ENCODE measurements around the gene FAF1.

The FAF1 gene

DNA sequence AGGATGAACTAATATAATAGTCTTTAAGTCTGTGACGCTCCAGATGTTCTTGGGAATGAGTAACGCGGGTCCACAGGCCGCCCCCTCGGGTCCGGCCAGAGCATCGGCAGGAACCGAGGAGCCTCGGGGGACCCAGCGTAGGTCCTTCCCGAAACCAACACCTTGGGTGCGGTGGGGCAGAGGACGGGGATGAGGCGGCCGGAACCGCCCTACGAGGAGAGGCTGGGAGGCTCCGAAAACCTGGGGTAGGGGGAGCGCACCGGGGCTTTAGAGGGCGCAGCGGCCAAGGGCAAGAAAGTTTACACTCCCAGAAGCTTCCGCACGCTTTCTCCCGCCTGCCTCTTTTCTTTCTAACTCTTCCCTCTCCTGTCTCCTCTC, 543.9 kb downstream of the FAF1 start:
- no peak for DNase-seq (ENCODE audit: low read depth)
- H3K4me3 ChIP-seq (ENCODE audit: low read depth, low read length): no peak overlapping the region
- TF ChIP-seq, protein P1, sequence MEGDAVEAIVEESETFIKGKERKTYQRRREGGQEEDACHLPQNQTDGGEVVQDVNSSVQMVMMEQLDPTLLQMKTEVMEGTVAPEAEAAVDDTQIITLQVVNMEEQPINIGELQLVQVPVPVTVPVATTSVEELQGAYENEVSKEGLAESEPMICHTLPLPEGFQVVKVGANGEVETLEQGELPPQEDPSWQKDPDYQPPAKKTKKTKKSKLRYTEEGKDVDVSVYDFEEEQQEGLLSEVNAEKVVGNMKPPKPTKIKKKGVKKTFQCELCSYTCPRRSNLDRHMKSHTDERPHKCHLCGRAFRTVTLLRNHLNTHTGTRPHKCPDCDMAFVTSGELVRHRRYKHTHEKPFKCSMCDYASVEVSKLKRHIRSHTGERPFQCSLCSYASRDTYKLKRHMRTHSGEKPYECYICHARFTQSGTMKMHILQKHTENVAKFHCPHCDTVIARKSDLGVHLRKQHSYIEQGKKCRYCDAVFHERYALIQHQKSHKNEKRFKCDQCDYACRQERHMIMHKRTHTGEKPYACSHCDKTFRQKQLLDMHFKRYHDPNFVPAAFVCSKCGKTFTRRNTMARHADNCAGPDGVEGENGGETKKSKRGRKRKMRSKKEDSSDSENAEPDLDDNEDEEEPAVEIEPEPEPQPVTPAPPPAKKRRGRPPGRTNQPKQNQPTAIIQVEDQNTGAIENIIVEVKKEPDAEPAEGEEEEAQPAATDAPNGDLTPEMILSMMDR (IDR thresholded peaks at IDR 0.05; ENCODE audit: insufficient read depth, low read depth, low read length, missing control alignments): no peak

DNA sequence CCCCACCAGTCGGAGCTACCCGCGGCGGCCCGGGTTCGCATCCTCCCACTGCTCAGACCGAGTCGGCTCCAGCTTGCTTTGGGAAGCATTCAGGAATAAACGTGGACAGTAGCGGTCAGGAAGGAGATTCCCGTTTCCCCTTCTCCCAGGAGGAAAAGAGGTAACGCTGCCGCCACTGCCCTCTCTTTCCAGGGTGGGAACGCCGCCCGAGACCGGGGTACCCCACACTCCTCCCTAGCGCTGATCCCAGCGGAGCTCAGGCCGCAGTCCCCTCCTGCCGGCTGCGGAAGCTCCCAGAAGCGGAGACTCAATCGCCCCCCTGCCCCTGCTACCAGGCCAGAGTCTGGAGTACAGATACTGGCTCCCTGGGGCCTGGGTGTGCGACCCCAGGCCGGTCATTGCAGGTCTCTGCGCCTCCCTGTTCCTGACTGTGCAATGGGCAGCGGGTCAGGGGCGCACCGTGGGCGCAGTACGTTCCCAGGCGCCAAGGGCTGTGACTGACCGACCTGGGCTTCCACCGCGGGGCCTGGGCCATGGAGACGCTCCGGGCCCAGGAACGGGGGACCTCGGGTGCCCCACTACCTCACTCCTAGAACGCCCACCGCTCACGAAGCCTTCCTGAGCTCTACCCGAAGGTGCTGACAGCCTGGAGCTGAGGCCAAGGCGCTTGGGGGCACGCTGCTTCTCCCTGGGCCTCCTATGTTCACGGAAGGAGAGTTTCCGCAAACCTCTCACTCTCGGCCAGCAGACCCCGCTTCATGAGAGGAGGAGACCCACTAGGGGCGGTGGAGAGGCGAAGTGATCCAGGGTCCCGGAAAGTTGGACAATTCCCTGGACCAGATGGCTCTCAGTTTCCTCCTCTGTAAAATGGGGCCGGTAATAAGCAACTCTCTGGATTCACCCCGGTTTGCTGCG, 544.6 kb downstream of the FAF1 start:
- H3K4me3 ChIP-seq (ENCODE audit: low read depth, low read length): no peak overlapping the region
- TF ChIP-seq, protein P1 (IDR thresholded peaks at IDR 0.05; ENCODE audit: insufficient read depth, low read depth, low read length, missing control alignments): no peak
- no peak for DNase-seq (ENCODE audit: low read depth)

DNA sequence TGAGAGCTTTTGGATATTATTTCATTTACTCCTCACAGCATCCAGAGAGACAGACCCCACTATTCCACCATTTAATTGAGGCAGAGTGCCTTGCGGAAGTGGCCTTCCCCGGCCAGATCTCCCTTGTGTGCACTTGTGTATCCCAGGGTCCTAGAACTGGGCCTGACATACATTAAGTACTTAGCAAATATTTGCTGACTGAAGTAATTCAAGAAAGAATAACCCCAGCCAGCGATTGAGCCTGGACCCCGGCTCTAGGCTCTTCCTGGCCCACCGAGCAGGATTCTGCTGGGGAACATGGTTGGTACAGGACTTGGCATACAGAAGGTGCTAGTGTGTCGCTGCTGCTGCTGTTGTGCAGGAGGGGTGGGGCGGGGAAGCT, 545.2 kb downstream of the FAF1 start:
- TF ChIP-seq, protein P1 (IDR thresholded peaks at IDR 0.05; ENCODE audit: insufficient read depth, low read depth, low read length, missing control alignments): no peak
- H3K4me3 ChIP-seq (ENCODE audit: low read depth, low read length): no peak overlapping the region
- no peak for DNase-seq (ENCODE audit: low read depth)

DNA sequence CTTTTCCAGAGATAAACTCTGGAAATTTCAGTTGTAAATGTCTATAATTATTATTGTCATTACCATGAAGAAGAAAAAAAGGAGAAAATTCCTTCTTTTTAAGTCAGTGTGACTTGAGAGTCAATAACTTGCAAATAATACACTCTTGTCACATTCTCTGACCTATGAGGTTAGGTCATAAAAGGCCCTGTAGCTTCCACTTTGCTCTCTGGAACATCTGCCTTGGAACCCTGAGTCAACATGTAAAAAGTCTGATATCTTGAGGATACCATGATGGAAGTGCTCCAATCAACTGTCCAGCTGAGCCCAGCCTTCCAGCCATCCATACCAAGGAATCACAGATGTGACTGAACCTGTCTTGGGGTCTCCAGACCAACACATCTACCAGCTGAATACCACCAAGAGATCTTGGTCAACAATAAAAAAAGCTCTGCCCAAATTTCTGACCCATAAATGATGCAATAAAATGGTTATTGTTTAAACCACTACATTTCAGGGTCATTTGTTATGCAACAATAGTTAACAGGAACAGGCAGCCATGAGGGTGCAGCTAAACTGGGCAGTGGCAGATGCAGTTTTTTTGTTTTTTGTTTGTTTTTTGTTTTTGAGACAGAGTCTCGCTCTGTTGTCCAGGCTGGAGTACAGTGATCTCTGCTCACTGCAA, 547.1 kb downstream of the FAF1 start:
- TF ChIP-seq, protein P1 (IDR thresholded peaks at IDR 0.05; ENCODE audit: insufficient read depth, low read depth, low read length, missing control alignments): no peak

DNA sequence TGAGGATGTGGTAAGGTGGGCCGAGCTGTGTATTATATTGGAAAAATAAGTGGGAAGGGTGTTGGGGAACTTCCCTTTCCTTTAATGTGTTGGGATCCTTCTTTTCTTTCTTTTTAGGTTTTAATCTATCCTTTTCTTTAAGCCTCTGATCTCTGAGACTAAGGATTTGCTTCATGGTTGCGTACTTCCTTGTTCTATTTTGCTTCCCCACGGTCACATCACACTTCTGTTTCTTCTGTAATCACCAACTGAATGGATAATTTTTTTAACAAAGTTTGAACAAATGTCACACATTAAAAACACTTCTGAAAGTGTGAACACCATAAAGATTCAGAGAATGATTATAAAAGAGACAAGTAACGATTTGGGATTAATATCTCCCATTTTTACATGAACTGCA, 554.3 kb downstream of the FAF1 start:
- H3K4me3 ChIP-seq (ENCODE audit: low read depth, low read length): no peak overlapping the region
- DNase-seq (ENCODE audit: low read depth): no peak
- TF ChIP-seq, protein P1 (IDR thresholded peaks at IDR 0.05; ENCODE audit: insufficient read depth, low read depth, low read length, missing control alignments): no peak

More for the DNA sequence above, 547.1 kb downstream of the FAF1 start:
- no peak for DNase-seq (ENCODE audit: low read depth)
- H3K4me3 ChIP-seq (ENCODE audit: low read depth, low read length): no peak overlapping the region

DNA sequence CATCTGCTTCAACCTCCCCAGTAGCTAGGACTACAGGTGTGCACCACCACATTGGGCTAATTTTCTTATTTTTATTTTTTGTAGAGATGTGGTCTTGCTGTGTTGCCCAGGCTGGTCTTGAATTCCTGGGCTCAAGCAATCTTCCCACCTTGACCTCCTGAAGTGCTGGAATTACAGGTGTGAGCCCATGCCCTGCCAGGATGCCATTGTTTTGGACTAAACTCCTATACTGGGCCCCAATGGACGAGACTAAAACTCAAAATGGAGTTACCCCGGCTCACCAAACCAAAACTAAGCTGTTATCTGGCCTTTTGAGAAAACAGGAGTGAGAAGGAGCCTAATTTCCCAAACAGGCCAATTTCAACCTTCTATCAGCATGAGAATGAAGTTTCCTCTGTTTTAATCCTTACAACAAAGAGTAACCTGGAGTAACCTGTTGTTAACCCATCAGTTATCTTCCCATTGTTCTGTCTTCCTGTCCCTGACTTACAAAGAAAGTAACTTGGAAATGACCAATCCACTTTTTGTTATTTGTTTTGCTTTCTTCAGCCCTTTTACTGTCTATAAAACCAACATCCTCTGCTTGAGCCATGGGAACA, 566.4 kb downstream of the FAF1 start:
- no peak overlapping the region for H3K4me3 ChIP-seq (ENCODE audit: low read depth, low read length)
- TF ChIP-seq, protein P1 (IDR thresholded peaks at IDR 0.05; ENCODE audit: insufficient read depth, low read depth, low read length, missing control alignments): no peak
- no peak for DNase-seq (ENCODE audit: low read depth)

Measured in GM12865 (cell line).